HG02943 (cell line): ENCODE measurements around the gene PCDH7.

ENCODE experiments used
- ATAC-seq: cut with Tn5 transposase; IDR thresholded peaks from one replicate; pipeline ENCODE4 v1.9.1; 2021; ENCODE audit warnings: mild to moderate bottlenecking, low read depth, moderate library complexity; ENCODE audit not compliant: unreplicated experiment

The PCDH7 gene

DNA sequence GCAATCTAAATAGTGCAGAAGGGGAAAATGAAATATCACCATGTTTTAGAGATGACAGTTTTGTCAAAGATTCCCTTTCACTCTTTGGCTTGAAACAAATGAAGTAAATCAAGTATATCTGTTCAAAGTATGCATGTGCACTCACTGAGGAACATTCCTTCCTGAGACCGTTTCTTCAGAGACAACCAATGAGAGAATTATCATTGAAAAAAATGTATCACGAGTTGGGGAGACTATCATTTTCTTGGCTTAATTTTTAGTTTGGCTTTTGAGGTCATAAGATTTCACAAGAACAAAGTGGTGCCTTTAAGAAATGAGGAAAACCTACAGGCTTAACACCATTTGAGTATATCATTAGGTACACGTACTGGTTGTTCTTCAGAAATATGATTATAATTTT lies 56.3 kb downstream of the PCDH7 start:
- ATAC-seq = no peak

DNA sequence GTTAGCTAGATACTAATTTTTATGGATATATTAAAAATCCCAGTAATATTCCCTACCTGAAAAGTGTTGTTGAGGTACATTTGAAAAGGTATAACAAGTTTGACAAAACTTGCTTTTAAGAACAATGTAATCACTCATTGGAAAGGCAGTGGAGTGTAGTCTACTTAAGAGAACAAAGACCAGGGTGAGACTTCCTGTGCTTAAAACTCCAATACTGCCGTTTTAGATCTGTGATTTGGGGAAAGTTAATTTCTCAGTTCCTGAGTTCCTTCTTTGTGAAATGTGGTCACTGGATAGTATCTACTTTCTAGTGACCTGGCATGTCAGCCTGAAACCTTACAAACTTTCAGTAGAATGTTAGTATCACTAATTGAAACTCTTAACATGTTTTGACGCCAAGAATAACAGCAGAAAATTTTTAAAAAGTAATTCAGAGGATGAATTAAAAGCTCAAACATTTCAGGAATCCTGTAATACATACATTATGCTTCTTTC lies 56.8 kb downstream of the PCDH7 start:
- no peak for ATAC-seq
